ENCODE measurements around the gene LZTS2. TPM values are rescaled to one million over a fixed set of nuclear protein-coding genes. Genes with fewer than 3 reads are reported as not detected.

The LZTS2 gene
- total RNA-seq, 1 donor from 2014 or later, result 70.8 TPM

DNA sequence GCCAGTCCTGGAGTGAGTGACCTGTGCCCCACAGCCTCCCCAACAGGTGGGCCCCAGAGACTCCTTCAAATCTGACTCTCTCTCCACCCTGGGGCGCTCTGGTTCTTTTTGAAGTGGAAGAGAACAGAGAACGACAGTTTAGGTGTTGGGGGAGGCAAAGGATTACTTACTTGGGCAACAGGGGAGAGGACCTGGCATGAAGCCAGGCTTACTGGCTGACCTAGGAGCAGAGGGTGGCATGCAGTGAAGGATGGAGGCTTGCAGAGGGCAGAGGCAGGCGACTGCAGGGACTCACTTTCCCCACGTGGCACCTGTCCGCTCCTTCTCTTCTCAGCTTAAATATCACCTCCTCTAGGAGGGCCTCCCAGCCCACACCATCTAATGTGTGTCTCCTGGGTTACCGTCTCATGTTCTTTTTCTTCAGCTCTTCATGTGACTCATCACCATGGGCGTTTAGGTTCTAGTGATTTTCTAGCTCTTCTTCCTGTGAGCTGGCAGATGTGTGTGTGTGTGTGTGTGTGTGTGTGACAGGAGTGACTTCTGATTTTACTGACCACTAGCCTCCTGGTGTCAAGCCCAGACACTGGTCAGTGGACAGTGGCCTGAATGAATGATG lies 15.5 kb downstream of the LZTS2 start:
- Mint-ChIP-seq H3K4me1 (peaks cover 20% of the 10 kb centered on the region), H3K27me3 (ENCODE audit: low read depth) (peaks cover 60% of the 10 kb centered on the region), H3K9me3 (no peaks in the 10 kb centered on the region), H3K36me3 (ENCODE audit: low read depth) (no peaks in the 10 kb centered on the region), H3K27ac (ENCODE audit: unreplicated experiment) (peak overlapping the region; percentile 62), H3K4me3 (no peak overlapping the region)
- TF ChIP-seq, protein P1, sequence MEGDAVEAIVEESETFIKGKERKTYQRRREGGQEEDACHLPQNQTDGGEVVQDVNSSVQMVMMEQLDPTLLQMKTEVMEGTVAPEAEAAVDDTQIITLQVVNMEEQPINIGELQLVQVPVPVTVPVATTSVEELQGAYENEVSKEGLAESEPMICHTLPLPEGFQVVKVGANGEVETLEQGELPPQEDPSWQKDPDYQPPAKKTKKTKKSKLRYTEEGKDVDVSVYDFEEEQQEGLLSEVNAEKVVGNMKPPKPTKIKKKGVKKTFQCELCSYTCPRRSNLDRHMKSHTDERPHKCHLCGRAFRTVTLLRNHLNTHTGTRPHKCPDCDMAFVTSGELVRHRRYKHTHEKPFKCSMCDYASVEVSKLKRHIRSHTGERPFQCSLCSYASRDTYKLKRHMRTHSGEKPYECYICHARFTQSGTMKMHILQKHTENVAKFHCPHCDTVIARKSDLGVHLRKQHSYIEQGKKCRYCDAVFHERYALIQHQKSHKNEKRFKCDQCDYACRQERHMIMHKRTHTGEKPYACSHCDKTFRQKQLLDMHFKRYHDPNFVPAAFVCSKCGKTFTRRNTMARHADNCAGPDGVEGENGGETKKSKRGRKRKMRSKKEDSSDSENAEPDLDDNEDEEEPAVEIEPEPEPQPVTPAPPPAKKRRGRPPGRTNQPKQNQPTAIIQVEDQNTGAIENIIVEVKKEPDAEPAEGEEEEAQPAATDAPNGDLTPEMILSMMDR (conservative IDR thresholded peaks at IDR 0.05), result no peak
- no peak for DNase-seq (ENCODE audit: low read depth, low spot score)

DNA sequence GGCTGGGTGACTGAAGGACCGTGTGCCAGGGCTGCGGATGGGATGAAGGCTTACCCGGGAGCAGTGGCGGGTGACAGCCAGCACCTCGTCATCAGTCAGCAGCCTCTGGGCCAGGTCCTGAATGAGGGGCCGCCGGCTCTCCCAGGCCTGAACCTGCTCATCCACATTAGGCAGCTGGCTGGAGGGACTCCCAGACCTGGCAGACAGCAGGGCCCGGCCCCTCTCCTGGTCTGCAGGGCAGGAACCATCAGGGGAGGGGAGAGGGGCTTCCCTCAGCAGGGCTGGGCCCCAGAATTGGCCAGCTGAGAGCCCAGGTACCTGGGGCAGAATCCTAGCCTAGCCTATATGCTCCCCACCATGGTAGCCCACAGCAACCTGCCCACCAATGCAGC lies 16.0 kb downstream of the LZTS2 start:
- DNase-seq (ENCODE audit: low read depth, low spot score), result no peak
- no peak overlapping the region for H3K4me3 Mint-ChIP-seq
- TF ChIP-seq, protein P1 (conservative IDR thresholded peaks at IDR 0.05), result no peak
- no peaks in the 10 kb centered on the region for H3K36me3 Mint-ChIP-seq (ENCODE audit: low read depth)
- peaks cover 65% of the 10 kb centered on the region for H3K27me3 Mint-ChIP-seq (ENCODE audit: low read depth)
- no peak overlapping the region for H3K27ac Mint-ChIP-seq (ENCODE audit: unreplicated experiment)
- H3K9me3 Mint-ChIP-seq, result no peaks in the 10 kb centered on the region
- peaks cover 20% of the 10 kb centered on the region for H3K4me1 Mint-ChIP-seq

DNA sequence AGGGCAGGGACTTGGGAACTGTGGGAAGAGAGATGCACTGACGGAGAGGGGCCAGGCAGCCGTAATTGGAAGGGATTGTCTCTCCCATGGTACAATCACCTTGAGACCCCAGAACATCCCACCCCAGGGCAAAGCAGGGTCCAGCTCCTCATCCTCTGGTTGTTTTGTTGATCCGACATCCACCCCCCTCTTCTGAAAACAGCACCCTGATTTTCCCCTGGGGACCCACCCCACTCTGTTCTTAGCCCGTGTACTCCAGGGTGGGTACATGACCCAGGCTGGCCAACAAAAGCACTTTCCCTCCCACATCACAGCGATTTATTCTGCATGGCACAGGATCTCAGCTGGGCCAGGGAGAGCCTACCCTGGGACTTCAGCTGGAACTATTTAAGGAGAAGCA lies 17.2 kb downstream of the LZTS2 start:
- TF ChIP-seq, protein P1 (conservative IDR thresholded peaks at IDR 0.05), result no peak
- no peaks in the 10 kb centered on the region for H3K9me3 Mint-ChIP-seq
- H3K27me3 Mint-ChIP-seq (ENCODE audit: low read depth), result peaks cover 76% of the 10 kb centered on the region
- H3K36me3 Mint-ChIP-seq (ENCODE audit: low read depth), result no peaks in the 10 kb centered on the region
- DNase-seq (ENCODE audit: low read depth, low spot score), result no peak
- H3K27ac Mint-ChIP-seq (ENCODE audit: unreplicated experiment), result no peak overlapping the region
- peaks cover 20% of the 10 kb centered on the region for H3K4me1 Mint-ChIP-seq
- H3K4me3 Mint-ChIP-seq, result no peak overlapping the region

DNA sequence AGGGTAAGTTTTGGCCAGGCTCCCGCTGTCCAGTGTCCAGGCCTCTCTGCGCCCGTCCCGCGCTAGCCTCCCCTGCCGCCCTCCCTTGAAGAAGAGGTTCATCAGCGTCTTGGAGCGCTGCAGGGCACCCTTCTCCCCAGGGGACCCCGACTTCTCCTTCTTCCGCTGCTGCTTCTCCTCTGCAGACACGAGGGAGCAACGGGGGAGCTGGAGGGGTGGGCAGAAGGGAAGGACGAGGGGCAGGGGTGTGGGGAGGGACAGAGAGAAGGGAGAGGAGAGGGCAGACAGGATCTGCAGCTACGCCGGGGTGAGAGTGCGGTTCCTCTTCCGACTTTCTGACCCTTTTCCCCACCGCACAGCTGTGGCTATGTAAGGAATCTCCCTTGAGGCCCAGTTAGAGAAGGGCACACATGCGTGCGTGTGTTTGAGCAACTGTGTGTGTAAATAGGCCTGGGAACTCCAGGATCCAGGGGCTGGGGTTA lies 18.6 kb downstream of the LZTS2 start:
- H3K36me3 Mint-ChIP-seq (ENCODE audit: low read depth), result no peaks in the 10 kb centered on the region
- peaks cover 73% of the 10 kb centered on the region for H3K27me3 Mint-ChIP-seq (ENCODE audit: low read depth)
- H3K4me1 Mint-ChIP-seq, result peaks cover 13% of the 10 kb centered on the region
- no peak overlapping the region for H3K27ac Mint-ChIP-seq (ENCODE audit: unreplicated experiment)
- H3K4me3 Mint-ChIP-seq, result no peak overlapping the region
- TF ChIP-seq, protein P1 (conservative IDR thresholded peaks at IDR 0.05), result no peak
- no peak for DNase-seq (ENCODE audit: low read depth, low spot score)
- H3K9me3 Mint-ChIP-seq, result no peaks in the 10 kb centered on the region

DNA sequence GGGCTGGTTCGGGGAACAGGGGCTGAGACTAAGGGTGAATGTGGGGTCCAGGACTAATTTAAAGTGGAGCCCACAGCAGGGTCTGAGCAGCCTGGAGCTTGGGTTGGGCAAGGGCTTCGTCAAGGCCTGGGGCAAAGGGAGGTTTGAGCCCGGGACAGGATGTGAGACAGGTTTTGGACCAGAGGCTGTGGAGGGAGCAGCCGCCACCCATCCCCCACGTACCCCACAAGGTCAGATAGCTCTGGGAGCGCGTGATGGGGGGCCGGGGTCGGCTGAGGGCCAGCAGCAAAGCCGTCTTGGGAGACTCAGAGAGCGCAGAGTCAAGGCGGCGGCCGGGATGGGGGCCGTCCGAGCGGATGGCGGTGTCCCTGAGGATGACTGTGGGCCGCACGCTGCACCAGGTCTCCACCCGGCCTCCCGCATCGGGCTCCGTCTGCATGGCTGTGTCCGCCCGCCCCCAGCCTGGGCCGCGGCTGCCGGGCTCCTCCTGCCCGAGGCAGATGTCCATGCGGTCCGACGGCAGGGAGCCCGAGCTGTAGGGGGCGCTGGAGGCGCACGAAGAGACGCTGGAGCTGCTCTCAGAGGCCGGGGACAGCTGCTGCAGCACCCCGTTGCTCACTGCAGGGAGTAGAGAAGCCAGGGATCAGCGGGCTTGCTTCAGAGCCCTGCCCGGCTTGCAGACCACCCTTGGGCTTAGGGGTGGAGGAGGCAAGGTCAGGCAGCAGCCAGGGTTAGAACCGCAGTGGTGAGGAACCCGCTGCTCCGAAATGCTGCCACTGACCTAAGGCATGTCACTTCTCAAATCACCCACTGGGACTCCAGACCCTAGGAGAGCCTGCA lies 19.2 kb downstream of the LZTS2 start:
- Mint-ChIP-seq H3K9me3 (no peaks in the 10 kb centered on the region), H3K4me3 (no peak overlapping the region), H3K4me1 (peaks cover 10% of the 10 kb centered on the region), H3K36me3 (ENCODE audit: low read depth) (no peaks in the 10 kb centered on the region), H3K27me3 (ENCODE audit: low read depth) (peaks cover 72% of the 10 kb centered on the region), H3K27ac (ENCODE audit: unreplicated experiment) (no peak overlapping the region)
- peak; percentile 88 for DNase-seq (ENCODE audit: low read depth, low spot score)
- TF ChIP-seq, protein P1 (conservative IDR thresholded peaks at IDR 0.05), result peak; percentile 78

Measured in neural crest cell (in vitro differentiated cells).